Measurements from ENCODE around the gene CHRM1. TPM values are rescaled to one million over a fixed set of nuclear protein-coding genes. Genes with fewer than 3 reads are reported as not detected.

The CHRM1 gene
- total RNA-seq, 4 donors from 2014 or later = 0.33 to 0.40 TPM; not detected in 2

DNA sequence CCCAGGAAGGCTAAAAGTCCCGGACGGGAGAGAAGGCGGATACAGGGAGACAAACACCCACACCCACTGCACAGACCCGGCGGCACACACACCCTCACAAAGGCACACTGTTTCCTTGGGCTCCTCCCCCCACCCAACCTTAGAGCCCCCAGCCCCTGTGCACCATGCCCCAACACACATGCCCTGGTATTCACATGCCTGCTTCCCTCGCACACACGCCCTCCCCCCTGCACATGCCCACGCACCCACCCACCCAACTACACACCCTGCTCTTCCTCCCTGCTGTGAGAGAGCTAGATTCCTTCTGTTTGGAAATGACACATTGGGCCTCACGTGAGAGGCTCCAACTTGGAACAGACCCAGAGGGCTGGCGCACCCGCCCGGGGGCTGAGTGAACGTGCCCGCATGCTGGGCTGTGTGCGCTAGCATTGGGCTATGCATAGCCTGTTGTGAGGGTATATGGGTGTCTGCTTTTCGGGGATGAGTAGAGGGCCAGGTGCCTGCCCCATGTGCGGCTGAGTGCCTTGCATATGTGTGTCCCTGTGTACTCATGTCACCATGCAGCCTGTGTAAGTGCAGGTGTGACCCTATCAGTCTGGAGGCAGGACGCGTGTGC is 518 bp upstream of the CHRM1 start:
- no peaks in the 10 kb centered on the region for H3K9me3 ChIP-seq
- DNase-seq (ENCODE audit: extremely low spot score) = no peak
- intact Hi-C loops (cut with DNase I) = no loop called here
- TF ChIP-seq POLR2AphosphoS5 (IDR thresholded peaks at IDR 0.05) = no peak
- no peak for TF ChIP-seq POLR2A (IDR thresholded peaks at IDR 0.05; ENCODE audit: low read depth)
- TF ChIP-seq, protein P1, sequence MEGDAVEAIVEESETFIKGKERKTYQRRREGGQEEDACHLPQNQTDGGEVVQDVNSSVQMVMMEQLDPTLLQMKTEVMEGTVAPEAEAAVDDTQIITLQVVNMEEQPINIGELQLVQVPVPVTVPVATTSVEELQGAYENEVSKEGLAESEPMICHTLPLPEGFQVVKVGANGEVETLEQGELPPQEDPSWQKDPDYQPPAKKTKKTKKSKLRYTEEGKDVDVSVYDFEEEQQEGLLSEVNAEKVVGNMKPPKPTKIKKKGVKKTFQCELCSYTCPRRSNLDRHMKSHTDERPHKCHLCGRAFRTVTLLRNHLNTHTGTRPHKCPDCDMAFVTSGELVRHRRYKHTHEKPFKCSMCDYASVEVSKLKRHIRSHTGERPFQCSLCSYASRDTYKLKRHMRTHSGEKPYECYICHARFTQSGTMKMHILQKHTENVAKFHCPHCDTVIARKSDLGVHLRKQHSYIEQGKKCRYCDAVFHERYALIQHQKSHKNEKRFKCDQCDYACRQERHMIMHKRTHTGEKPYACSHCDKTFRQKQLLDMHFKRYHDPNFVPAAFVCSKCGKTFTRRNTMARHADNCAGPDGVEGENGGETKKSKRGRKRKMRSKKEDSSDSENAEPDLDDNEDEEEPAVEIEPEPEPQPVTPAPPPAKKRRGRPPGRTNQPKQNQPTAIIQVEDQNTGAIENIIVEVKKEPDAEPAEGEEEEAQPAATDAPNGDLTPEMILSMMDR (IDR thresholded peaks at IDR 0.05) = no peak
- TF ChIP-seq EP300 (IDR thresholded peaks at IDR 0.05) = no peak
- H3K4me3 ChIP-seq = peak overlapping the region in 1 of 4 donors; percentile 12
- WGBS = 31% methylated on average over 18 of the region's 19 CpGs
- no peaks in the 10 kb centered on the region for H3K36me3 ChIP-seq
- peaks cover 0 to 73% (median 36%) of the 10 kb centered on the region in 4 donors for H3K27me3 ChIP-seq
- H3K4me1 ChIP-seq = peaks cover 29 to 41% (median 37%) of the 10 kb centered on the region in 4 donors
- no peak overlapping the region for H3K27ac ChIP-seq (replicated peaks in 1 of 4)

DNA sequence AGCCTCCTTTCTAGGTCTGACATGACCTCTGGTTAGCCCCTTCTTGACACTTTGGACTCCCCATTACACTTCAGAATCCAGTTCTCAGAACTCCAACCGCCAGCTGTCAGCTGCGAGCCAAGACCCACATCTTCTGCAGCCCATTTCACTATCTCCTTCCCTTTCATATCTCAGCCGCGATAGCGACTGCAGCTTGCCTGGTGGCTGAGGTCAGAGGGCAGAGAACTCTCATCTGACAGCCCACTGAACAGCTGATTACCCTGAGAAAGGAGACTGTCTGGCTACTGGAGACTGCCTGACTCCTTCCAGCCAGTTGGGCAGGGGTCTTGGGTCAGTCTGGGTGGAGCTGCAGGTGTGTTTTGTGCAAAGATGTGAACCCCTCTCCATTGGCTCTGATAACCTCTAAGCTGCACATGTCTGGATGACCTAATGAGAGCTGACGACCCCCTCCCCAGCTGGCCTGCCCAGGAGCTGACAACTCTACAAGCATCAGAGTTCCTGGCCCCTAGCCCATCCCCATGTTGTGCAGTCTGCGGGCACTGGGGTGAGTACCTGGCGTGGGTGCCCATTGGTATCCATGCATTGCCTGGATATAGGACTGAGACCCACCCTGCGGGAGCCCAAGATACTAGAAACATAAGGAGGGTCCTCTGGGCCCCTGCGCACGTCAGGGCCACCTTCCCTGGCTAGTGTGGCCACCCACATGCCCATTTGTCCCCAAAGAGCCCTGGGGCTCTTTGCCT is 1.1 kb downstream of the CHRM1 start:
- TF ChIP-seq EP300 (IDR thresholded peaks at IDR 0.05) = no peak
- DNase-seq (ENCODE audit: extremely low spot score) = no peak

DNA sequence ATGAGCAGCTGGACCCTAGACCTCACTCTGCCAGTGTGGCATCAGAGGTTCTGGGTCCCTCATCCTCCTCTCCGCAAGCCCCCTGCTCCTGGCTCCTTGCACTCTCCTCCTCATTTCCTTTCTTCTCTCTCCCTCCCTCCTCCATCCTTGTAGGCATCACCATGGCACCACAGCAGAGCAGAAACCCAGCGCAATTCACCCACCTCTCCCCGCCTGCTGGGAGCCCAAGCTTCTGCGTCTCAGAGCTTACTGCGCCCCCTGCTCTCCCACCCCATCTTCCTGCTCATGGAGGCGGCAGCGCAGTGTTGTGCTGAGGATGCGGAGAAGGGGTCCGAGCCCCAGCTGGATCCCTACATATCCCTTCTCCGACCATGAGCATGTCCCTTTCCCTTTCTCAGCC is 1.7 kb downstream of the CHRM1 start:
- H3K36me3 ChIP-seq = no peaks in the 10 kb centered on the region
- TF ChIP-seq, protein P1 (IDR thresholded peaks at IDR 0.05) = no peak
- no peak overlapping the region for H3K27ac ChIP-seq (replicated peaks in 1 of 4)
- peaks cover 0 to 51% (median 18%) of the 10 kb centered on the region in 4 donors for H3K27me3 ChIP-seq
- no peak for DNase-seq (ENCODE audit: extremely low spot score)
- intact Hi-C loops (cut with DNase I) = no loop called here
- H3K9me3 ChIP-seq = no peaks in the 10 kb centered on the region
- WGBS = 93% methylated on average over 10 of the region's 10 CpGs
- H3K4me1 ChIP-seq = peaks cover 16 to 27% (median 24%) of the 10 kb centered on the region in 4 donors
- no peak overlapping the region for H3K4me3 ChIP-seq

More for the DNA sequence above, 1.1 kb downstream of the CHRM1 start:
- Histone ChIP-seq H3K27ac (replicated peaks in 1 of 4) (no peak overlapping the region), H3K4me1 (peaks cover 16 to 27% (median 24%) of the 10 kb centered on the region in 4 donors), H3K36me3 (no peaks in the 10 kb centered on the region), H3K4me3 (no peak overlapping the region), H3K9me3 (no peaks in the 10 kb centered on the region), H3K27me3 (peaks cover 0 to 56% (median 22%) of the 10 kb centered on the region in 4 donors)
- intact Hi-C loops (cut with DNase I) = no loop called here
- WGBS = 89% methylated on average over 11 of the region's 11 CpGs

DNA sequence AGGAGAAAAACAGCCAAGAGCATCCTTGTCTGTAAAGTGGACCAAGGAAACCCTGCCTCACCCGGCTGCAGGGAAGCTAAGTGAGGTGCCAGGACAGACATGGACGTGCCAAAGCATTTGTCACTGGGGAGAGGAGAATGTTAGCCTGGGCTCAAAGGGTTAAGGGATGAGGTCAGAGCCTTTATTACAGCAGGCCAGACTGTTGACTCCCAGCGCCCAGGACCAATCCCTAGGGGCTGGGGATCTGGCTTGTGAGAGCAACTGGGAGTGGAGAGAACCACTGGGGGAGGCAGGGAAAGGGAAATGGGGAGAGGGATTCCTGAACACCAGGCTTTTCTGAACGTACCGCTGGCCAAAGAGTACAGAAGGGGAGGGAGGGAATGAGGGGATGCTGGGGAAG is 2.6 kb downstream of the CHRM1 start:
- Histone ChIP-seq H3K36me3 (no peaks in the 10 kb centered on the region), H3K9me3 (no peaks in the 10 kb centered on the region), H3K27me3 (peaks cover 0 to 41% (median 14%) of the 10 kb centered on the region in 4 donors), H3K4me1 (peaks cover 11 to 19% (median 17%) of the 10 kb centered on the region in 4 donors), H3K4me3 (no peak overlapping the region), H3K27ac (replicated peaks in 1 of 4) (no peak overlapping the region)
- intact Hi-C loops (cut with DNase I) = no loop called here
- WGBS = 44% methylated on average over 5 of the region's 5 CpGs
- DNase-seq (ENCODE audit: extremely low spot score) = no peak
- TF ChIP-seq, protein P1 (IDR thresholded peaks at IDR 0.05) = no peak

DNA sequence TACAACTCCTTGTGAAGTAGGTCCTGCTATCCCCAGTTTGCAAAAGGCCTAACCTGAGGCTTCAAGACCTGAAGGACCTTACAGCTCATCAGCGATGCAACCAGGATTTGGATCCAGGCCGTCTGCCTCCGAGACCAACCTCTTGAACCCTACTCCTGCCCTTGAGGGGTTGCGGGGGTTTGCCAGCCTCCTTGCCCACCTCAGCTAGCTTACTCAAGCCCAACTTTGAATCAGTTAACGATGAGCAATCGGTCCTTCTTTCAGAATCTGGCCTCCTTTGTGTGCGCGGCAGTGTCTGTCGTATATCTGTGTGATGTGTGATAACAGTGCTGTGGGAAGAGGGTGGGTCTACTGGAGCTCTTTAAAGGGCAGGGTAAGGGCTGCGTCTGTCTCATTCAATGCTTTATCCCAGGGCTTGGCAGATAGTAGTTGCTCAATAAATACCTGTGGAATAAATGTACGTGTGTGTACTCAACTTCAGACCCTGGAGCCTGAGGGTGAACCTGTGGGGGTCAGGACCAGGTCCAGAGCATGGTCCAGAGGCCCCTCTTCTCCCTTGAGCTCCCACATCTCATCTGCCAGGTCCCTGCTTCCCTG is 3.2 kb downstream of the CHRM1 start:
- Histone ChIP-seq H3K27me3 (peaks cover 0 to 36% (median 9%) of the 10 kb centered on the region in 4 donors), H3K9me3 (no peaks in the 10 kb centered on the region), H3K4me1 (peaks cover 7 to 14% (median 12%) of the 10 kb centered on the region in 4 donors), H3K27ac (replicated peaks in 1 of 4) (no peak overlapping the region), H3K36me3 (no peaks in the 10 kb centered on the region), H3K4me3 (no peak overlapping the region)
- 85% methylated on average over 7 of the region's 11 CpGs for WGBS
- DNase-seq (ENCODE audit: extremely low spot score) = no peak
- intact Hi-C loops (cut with DNase I) = no loop called here
- TF ChIP-seq, protein P1 (IDR thresholded peaks at IDR 0.05) = no peak
- TF ChIP-seq EP300 (IDR thresholded peaks at IDR 0.05) (no peak), POLR2A (IDR thresholded peaks at IDR 0.05; ENCODE audit: low read depth) (no peak), POLR2AphosphoS5 (IDR thresholded peaks at IDR 0.05) (no peak)
